IMR-90 (cell line): Measurements from ENCODE around the gene INTS6L.

Experiments
- BHLHE40 ChIP-seq: fragments of 150-350 bp; IDR thresholded peaks from 2 replicates; pipeline ENCODE4 v1.6.1; 2016; ENCODE audit warnings: mild to moderate bottlenecking, low read depth, low read length
- CEBPB ChIP-seq: IDR thresholded peaks from 2 replicates; pipeline ENCODE4 v1.6.1; 2012; ENCODE audit warnings: low read depth, low read length, improper control_type of control experiment
- CHD1 ChIP-seq: IDR thresholded peaks from 2 replicates; pipeline ENCODE4 v1.6.1; 2012; ENCODE audit warnings: low read depth, low read length, improper control_type of control experiment
- MAFK ChIP-seq: IDR thresholded peaks from 2 replicates; pipeline ENCODE4 v1.6.1; 2012; ENCODE audit warnings: low read depth, low read length, improper control_type of control experiment
- MAZ ChIP-seq: IDR thresholded peaks from 2 replicates; pipeline ENCODE4 v1.6.1; 2012; ENCODE audit warnings: low read depth, mild to moderate bottlenecking, low read length, improper control_type of control experiment, moderate library complexity, borderline replicate concordance
- MXI1 ChIP-seq: IDR thresholded peaks from 2 replicates; pipeline ENCODE4 v1.6.1; 2012; ENCODE audit warnings: low read depth, mild to moderate bottlenecking, low read length, moderate library complexity, borderline replicate concordance
- NFE2L2 ChIP-seq: fragments of 150-350 bp; IDR thresholded peaks from 2 replicates; pipeline ENCODE4 v1.6.1; 2016; ENCODE audit warnings: low read depth, mild to moderate bottlenecking, low read length
- POLR2A ChIP-seq: IDR thresholded peaks from 2 replicates; pipeline ENCODE4 v1.6.1; 2012; ENCODE audit warnings: mild to moderate bottlenecking, low read depth, low read length
- RCOR1 ChIP-seq: IDR thresholded peaks from 2 replicates; pipeline ENCODE4 v1.6.1; 2012; ENCODE audit warnings: mild to moderate bottlenecking, low read length, improper control_type of control experiment; ENCODE audit not compliant: insufficient replicate concordance
- RFX5 ChIP-seq: IDR thresholded peaks from 2 replicates; pipeline ENCODE4 v1.8.0; 2012; ENCODE audit warnings: low read depth, mild to moderate bottlenecking, low read length, moderate library complexity
- SMC3 ChIP-seq: fragments of 150-350 bp; IDR thresholded peaks from 2 replicates; pipeline ENCODE4 v1.6.1; 2016; ENCODE audit warnings: low read depth, mild to moderate bottlenecking, antibody characterized with exemption, low read length, moderate library complexity
- TF ChIP-seq, protein P1 (sequence below): conservative IDR thresholded peaks from 2 replicates; pipeline ENCODE4 v1.5.1; 2012; ENCODE audit warnings: mild to moderate bottlenecking, low read depth, low read length, improper control_type of control experiment
- TF ChIP-seq, protein P2 (sequence below): fragments of 150-350 bp; IDR thresholded peaks from 2 replicates; pipeline ENCODE4 v1.6.1; 2017; ENCODE audit warnings: mild to moderate bottlenecking, antibody characterized with exemption, low read length, low read depth

DNA sequence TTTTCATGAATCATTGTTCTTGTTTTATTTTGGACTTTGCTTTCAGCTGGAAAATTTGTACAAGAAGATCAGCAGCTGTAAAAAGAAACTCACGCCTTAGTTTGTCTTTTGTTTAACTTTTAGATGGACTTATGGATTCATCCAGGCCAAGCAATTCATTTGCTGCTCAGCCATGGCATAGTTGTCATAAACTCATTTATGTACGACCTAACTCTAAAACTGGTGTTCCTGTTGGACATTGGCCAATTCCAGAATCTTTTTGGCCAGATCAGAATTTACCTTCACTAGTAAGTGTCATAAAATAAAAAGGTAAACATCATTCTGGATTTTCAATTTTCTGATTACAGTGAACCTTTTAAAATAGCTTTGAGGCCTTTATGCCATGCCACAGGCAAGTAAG, 29.1 kb downstream of the INTS6L start:
- TF ChIP-seq POLR2A (no peak), BHLHE40 (no peak), CHD1 (no peak), SMC3 (no peak), CEBPB (no peak), MAZ (no peak), MAFK (no peak), MXI1 (no peak), RFX5 (no peak), RCOR1 (no peak), NFE2L2 (no peak)
- TF ChIP-seq, protein P1, sequence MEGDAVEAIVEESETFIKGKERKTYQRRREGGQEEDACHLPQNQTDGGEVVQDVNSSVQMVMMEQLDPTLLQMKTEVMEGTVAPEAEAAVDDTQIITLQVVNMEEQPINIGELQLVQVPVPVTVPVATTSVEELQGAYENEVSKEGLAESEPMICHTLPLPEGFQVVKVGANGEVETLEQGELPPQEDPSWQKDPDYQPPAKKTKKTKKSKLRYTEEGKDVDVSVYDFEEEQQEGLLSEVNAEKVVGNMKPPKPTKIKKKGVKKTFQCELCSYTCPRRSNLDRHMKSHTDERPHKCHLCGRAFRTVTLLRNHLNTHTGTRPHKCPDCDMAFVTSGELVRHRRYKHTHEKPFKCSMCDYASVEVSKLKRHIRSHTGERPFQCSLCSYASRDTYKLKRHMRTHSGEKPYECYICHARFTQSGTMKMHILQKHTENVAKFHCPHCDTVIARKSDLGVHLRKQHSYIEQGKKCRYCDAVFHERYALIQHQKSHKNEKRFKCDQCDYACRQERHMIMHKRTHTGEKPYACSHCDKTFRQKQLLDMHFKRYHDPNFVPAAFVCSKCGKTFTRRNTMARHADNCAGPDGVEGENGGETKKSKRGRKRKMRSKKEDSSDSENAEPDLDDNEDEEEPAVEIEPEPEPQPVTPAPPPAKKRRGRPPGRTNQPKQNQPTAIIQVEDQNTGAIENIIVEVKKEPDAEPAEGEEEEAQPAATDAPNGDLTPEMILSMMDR: no peak
- TF ChIP-seq, protein P2, sequence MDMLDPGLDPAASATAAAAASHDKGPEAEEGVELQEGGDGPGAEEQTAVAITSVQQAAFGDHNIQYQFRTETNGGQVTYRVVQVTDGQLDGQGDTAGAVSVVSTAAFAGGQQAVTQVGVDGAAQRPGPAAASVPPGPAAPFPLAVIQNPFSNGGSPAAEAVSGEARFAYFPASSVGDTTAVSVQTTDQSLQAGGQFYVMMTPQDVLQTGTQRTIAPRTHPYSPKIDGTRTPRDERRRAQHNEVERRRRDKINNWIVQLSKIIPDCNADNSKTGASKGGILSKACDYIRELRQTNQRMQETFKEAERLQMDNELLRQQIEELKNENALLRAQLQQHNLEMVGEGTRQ: no peak
